PC-9 (cell line): ENCODE results near the gene MYO18B. TPM values are rescaled to one million over a fixed set of nuclear protein-coding genes. Genes with fewer than 3 reads are reported as not detected.

Source experiments
- BruUV-seq: library from RNA; stranded (reverse); fragments of 400-500 nt; replicated peaks from 2 replicates; lab custom pipeline; 2021; lab: Mats Ljungman, UMichigan
- CTCF ChIA-PET: fragments of 300-600 bp; sonication (Branson Sonifier 250); formaldehyde crosslinking; loops from one replicate; lab custom pipeline; 2022; ENCODE audit warnings: antibody characterized with exemption; lab: Charles Lee
- POLR2A ChIA-PET: fragments of 300-600 bp; sonication (Branson Sonifier 250); formaldehyde crosslinking; loops from one replicate; lab custom pipeline; 2022; ENCODE audit warnings: antibody characterized with exemption; ENCODE audit not compliant: unreplicated experiment; lab: Charles Lee
- DNase-seq, 2 experiments: peaks; one replicate each; pipeline versions ENCODE4 v3.0.0 to v3.0.0-alpha.2; 2015 to 2022; ENCODE audit warnings: mixed read lengths in 1 of 2
- H2AFZ ChIP-seq: fragments of 200-600 bp; sonication (generic); 2 replicates; pipeline ENCODE4 v1.8.1; 2017; ENCODE audit warnings: antibody characterized with exemption
- H3F3A ChIP-seq: fragments of 200-600 bp; sonication (generic); 2 replicates; pipeline ENCODE4 v1.8.1; 2017; ENCODE audit warnings: antibody characterized with exemption, mild to moderate bottlenecking, low read depth; ENCODE audit not compliant: insufficient read depth
- H3K27ac ChIP-seq: fragments of 200-600 bp; sonication (generic); 2 replicates; pipeline ENCODE4 v1.6.1; 2016; ENCODE audit warnings: mixed run types
- H3K27me3 ChIP-seq: fragments of 200-600 bp; sonication (generic); 2 replicates; pipeline ENCODE4 v1.6.1; 2016; ENCODE audit warnings: low read depth, mixed run types; ENCODE audit not compliant: insufficient read depth
- H3K36me3 ChIP-seq: fragments of 200-600 bp; sonication (generic); 2 replicates; pipeline ENCODE4 v1.6.1; 2016; ENCODE audit warnings: low read depth, mixed run types
- H3K4me1 ChIP-seq: fragments of 200-600 bp; sonication (generic); replicated peaks from 2 replicates; pipeline ENCODE4 v1.6.1; 2016; ENCODE audit warnings: mixed run types; ENCODE audit not compliant: insufficient read depth
- H3K4me2 ChIP-seq: fragments of 200-600 bp; sonication (generic); 2 replicates; pipeline ENCODE4 v1.6.1; 2017; ENCODE audit warnings: mixed run types
- H3K4me3 ChIP-seq: fragments of 200-600 bp; sonication (generic); 2 replicates; pipeline ENCODE4 v1.6.1; 2016; ENCODE audit warnings: mixed run types
- H3K79me2 ChIP-seq: fragments of 200-600 bp; sonication (generic); 2 replicates; pipeline ENCODE4 v1.6.1; 2017; ENCODE audit warnings: low read depth, mixed run types
- H3K9me2 ChIP-seq: fragments of 200-600 bp; sonication (generic); 2 replicates; pipeline ENCODE4 v1.8.1; 2017; ENCODE audit warnings: mild to moderate bottlenecking; ENCODE audit not compliant: insufficient read depth
- H3K9me3 ChIP-seq: fragments of 200-600 bp; sonication (generic); 2 replicates; pipeline ENCODE4 v1.8.1; 2016; ENCODE audit warnings: low read depth; ENCODE audit not compliant: insufficient read depth
- H4K20me1 ChIP-seq: fragments of 200-600 bp; sonication (generic); 2 replicates; pipeline ENCODE4 v1.8.1; 2017; ENCODE audit not compliant: insufficient read depth
- EZH2 ChIP-seq: fragments of 200-600 bp; sonication (generic); IDR thresholded peaks from 2 replicates; pipeline ENCODE4 v1.8.0; 2017; ENCODE audit warnings: antibody characterized with exemption, low read depth
- intact Hi-C: fragments of 100-400 bp; cut with micrococcal nuclease; formaldehyde crosslinking; loops from one replicate; pipeline ENCODE4 v1.10.0; 2022; ENCODE audit not compliant: unreplicated experiment
- total RNA-seq: library from RNA; stranded (reverse); gene quantifications from 2 replicates; pipeline ENCODE4 v1.2.3, GENCODE V29; 2021
- TF ChIP-seq, protein P1 (sequence below): fragments of 200-600 bp; sonication (generic); conservative IDR thresholded peaks from 2 replicates; pipeline ENCODE4 v1.6.1; 2017; ENCODE audit warnings: mixed run types, antibody characterized with exemption, mild to moderate bottlenecking, moderate library complexity

MYO18B gene
- total RNA-seq, 1 experiment from 2014 or later = not detected

DNA sequence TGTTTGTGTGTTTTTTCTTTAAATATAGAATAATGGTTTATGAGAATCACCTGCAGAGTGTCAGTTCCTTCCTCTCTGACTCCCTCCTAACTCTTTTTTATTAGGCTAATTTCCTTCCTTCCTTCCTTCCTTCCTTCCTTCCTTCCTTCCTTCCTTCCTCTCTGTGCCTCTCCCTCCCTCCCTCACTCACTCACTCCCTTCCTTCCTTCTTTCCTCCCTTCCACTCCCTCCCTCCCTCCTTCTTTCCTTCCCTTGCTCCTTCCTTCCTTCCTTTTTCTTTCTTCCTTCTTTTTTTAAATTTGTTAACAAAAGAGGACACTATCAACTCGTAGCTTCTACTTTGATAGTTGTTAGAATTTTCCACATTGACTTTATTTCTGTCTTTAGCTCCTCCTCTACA, 274.9 kb downstream of the MYO18B start:
- H3K36me3 ChIP-seq = no peaks in the 10 kb centered on the region
- no peak overlapping the region for H2AFZ ChIP-seq
- H3K4me2 ChIP-seq = no peak overlapping the region
- no peaks in the 10 kb centered on the region for H3K9me2 ChIP-seq
- H3K27ac ChIP-seq = no peak overlapping the region
- H3K9me3 ChIP-seq = no peaks in the 10 kb centered on the region
- DNase-seq = no peak
- no TSS peak for BruUV-seq
- no peaks in the 10 kb centered on the region for H3K79me2 ChIP-seq
- no peak overlapping the region for H3K4me3 ChIP-seq
- no peak for TF ChIP-seq EZH2
- TF ChIP-seq, protein P1, sequence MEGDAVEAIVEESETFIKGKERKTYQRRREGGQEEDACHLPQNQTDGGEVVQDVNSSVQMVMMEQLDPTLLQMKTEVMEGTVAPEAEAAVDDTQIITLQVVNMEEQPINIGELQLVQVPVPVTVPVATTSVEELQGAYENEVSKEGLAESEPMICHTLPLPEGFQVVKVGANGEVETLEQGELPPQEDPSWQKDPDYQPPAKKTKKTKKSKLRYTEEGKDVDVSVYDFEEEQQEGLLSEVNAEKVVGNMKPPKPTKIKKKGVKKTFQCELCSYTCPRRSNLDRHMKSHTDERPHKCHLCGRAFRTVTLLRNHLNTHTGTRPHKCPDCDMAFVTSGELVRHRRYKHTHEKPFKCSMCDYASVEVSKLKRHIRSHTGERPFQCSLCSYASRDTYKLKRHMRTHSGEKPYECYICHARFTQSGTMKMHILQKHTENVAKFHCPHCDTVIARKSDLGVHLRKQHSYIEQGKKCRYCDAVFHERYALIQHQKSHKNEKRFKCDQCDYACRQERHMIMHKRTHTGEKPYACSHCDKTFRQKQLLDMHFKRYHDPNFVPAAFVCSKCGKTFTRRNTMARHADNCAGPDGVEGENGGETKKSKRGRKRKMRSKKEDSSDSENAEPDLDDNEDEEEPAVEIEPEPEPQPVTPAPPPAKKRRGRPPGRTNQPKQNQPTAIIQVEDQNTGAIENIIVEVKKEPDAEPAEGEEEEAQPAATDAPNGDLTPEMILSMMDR = no peak
- intact Hi-C loops = no loop called here
- peaks cover 10% of the 10 kb centered on the region for H3K27me3 ChIP-seq
- POLR2A ChIA-PET = no interaction called here
- no peaks in the 10 kb centered on the region for H3F3A ChIP-seq
- no peaks in the 10 kb centered on the region for H4K20me1 ChIP-seq
- no peaks in the 10 kb centered on the region for H3K4me1 ChIP-seq
- CTCF ChIA-PET = no interaction called here

DNA sequence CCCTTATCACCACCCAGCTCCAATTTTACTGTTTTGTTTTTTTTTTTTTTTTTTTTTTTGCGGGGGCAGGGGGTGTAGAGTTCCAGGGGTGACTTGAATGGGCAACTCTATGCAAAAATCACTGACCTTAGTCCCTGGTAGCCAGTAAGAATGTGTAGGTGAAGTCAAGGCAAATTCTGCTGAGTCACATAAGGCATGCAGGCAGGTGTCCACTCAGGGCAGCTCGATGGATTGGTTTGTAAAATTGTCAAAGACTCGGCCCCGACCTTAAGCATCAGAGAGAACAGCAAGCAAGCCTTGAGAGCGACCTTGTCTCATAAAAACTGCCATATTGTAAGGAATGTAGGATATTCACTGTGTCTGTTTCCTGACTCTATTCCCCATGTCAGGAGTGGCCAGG, 275.9 kb downstream of the MYO18B start:
- TF ChIP-seq, protein P1 = no peak
- no peak for TF ChIP-seq EZH2
- CTCF ChIA-PET = interaction anchor here (0.7 kb wide), 1 partner anchor 15 kb away, joined by 8 read pairs; no protein-coding TSS in a partner anchor
- intact Hi-C loops = no loop called here
- no peaks in the 10 kb centered on the region for H3F3A ChIP-seq
- H3K27ac ChIP-seq = no peak overlapping the region
- no peak for DNase-seq
- POLR2A ChIA-PET = no interaction called here
- H4K20me1 ChIP-seq = no peaks in the 10 kb centered on the region
- H3K4me3 ChIP-seq = no peak overlapping the region
- H3K4me1 ChIP-seq = no peaks in the 10 kb centered on the region
- peaks cover 7% of the 10 kb centered on the region for H3K27me3 ChIP-seq
- H2AFZ ChIP-seq = no peak overlapping the region
- no TSS peak for BruUV-seq
- H3K9me3 ChIP-seq = no peaks in the 10 kb centered on the region
- no peaks in the 10 kb centered on the region for H3K36me3 ChIP-seq
- no peak overlapping the region for H3K4me2 ChIP-seq
- H3K79me2 ChIP-seq = no peaks in the 10 kb centered on the region
- H3K9me2 ChIP-seq = no peaks in the 10 kb centered on the region

DNA sequence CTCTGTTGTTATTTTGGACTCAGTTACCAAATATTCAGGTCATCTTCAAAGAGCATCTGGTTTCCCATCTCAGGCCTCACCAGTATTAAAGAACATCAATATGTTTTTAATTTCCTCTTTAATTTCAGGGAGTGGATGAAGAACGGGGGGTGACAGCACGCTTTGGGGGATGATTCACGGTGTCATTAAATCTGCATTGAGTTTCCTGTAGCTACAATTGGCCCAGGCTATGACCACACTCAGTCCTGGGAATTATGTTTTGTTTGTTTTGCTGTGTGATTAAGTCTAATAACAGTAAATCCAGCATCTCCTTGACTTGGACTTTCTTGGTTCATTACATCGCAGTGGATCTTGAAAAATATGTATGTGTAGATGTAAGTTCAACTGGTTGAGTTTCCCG, 277.6 kb downstream of the MYO18B start:
- Histone ChIP-seq H4K20me1 (no peaks in the 10 kb centered on the region), H3K27me3 (peaks cover 13% of the 10 kb centered on the region; the same call in 1 of the 2 replicates), H3K9me3 (no peaks in the 10 kb centered on the region), H3K4me2 (no peak overlapping the region), H3K9me2 (no peaks in the 10 kb centered on the region), H3F3A (no peaks in the 10 kb centered on the region), H3K36me3 (no peaks in the 10 kb centered on the region), H3K4me1 (no peaks in the 10 kb centered on the region), H3K4me3 (no peak overlapping the region), H3K79me2 (no peaks in the 10 kb centered on the region), H2AFZ (no peak overlapping the region), H3K27ac (no peak overlapping the region)
- TF ChIP-seq, protein P1 = no peak
- intact Hi-C loops = no loop called here
- POLR2A ChIA-PET = no interaction called here
- CTCF ChIA-PET = no interaction called here
- no TSS peak for BruUV-seq
- DNase-seq = no peak
